IMR-90 (cell line): ENCODE measurements around the gene ARPIN. TPM values are rescaled to one million over a fixed set of nuclear protein-coding genes. Genes with fewer than 3 reads are reported as not detected.

Source experiments
- ATAC-seq: fragments of 200-7000 bp; cut with Tn5 transposase; 2 replicates; pipeline ENCODE4 v1.9.1; 2020; ENCODE audit warnings: low read depth, mild to moderate bottlenecking, moderate library complexity
- BruUV-seq: library from RNA; stranded (reverse); fragments of 400-500 nt; replicated peaks from 2 replicates; lab custom pipeline; 2021; lab: Mats Ljungman, UMichigan
- CTCF ChIA-PET: fragments of 300-600 bp; formaldehyde crosslinking; extraction: SDS; loops from one replicate; lab custom pipeline; 2021; ENCODE audit warnings: antibody characterized with exemption; lab: Yijun Ruan, JAX
- POLR2A ChIA-PET: fragments of 300-600 bp; sonication (Branson Sonifier 250); formaldehyde crosslinking; loops from one replicate; lab custom pipeline; 2022; ENCODE audit warnings: antibody characterized with exemption; ENCODE audit not compliant: unreplicated experiment; lab: Charles Lee
- DNase-seq: peaks from one replicate; pipeline ENCODE4 v3.0.0; 2013
- H2AFZ ChIP-seq: replicated peaks from 2 replicates; pipeline ENCODE3; 2013; ENCODE audit warnings: low read length, mild to moderate bottlenecking; ENCODE audit not compliant: poor library complexity
- H2AK5ac ChIP-seq: 2 replicates; pipeline ENCODE4 v1.6.1; 2013; ENCODE audit warnings: low read depth, low read length, inconsistent platforms
- H2AK9ac ChIP-seq: replicated peaks from 2 replicates; pipeline ENCODE3; 2013; ENCODE audit warnings: mild to moderate bottlenecking, low read depth, low read length, moderate library complexity; ENCODE audit not compliant: poor library complexity
- H2BK120ac ChIP-seq: 2 replicates; pipeline ENCODE4 v1.6.1; 2013; ENCODE audit warnings: low read depth, low read length, inconsistent platforms
- H2BK15ac ChIP-seq: 3 replicates; pipeline ENCODE4 v1.6.1; 2013; ENCODE audit warnings: low read depth, low read length, inconsistent platforms
- H2BK20ac ChIP-seq: 2 replicates; pipeline ENCODE4 v1.6.1; 2013; ENCODE audit warnings: low read depth, mild to moderate bottlenecking, inconsistent platforms, low read length, moderate library complexity
- H2BK5ac ChIP-seq: 2 replicates; pipeline ENCODE4 v1.6.1; 2013; ENCODE audit warnings: mild to moderate bottlenecking, low read depth, low read length, inconsistent platforms; ENCODE audit not compliant: poor library complexity, severe bottlenecking
- H3K14ac ChIP-seq: replicated peaks from 2 replicates; pipeline ENCODE4 v1.6.1; 2013; ENCODE audit warnings: low read depth, low read length, inconsistent platforms
- H3K18ac ChIP-seq: 2 replicates; pipeline ENCODE4 v1.6.1; 2013; ENCODE audit warnings: low read depth, low read length, control low read depth
- H3K23ac ChIP-seq: 2 replicates; pipeline ENCODE4 v1.6.1; 2013; ENCODE audit warnings: low read depth, low read length, inconsistent platforms
- H3K27ac ChIP-seq: 2 replicates; pipeline ENCODE4 v1.5.1; 2013; ENCODE audit warnings: mild to moderate bottlenecking, control low read depth, low read length; ENCODE audit not compliant: insufficient read depth
- H3K27me3 ChIP-seq: 2 replicates; pipeline ENCODE4 v1.6.1; 2013; ENCODE audit warnings: low read length; ENCODE audit not compliant: control insufficient read depth, insufficient read depth
- H3K36me3 ChIP-seq: 2 replicates; pipeline ENCODE4 v1.6.1; 2013; ENCODE audit warnings: low read length, mixed read lengths; ENCODE audit not compliant: control insufficient read depth, insufficient read depth
- H3K4ac ChIP-seq: 2 replicates; pipeline ENCODE4 v1.6.1; 2013; ENCODE audit warnings: low read depth, low read length, inconsistent platforms
- H3K4me1 ChIP-seq: 2 replicates; pipeline ENCODE4 v1.6.1; 2013; ENCODE audit warnings: low read length, mixed read lengths; ENCODE audit not compliant: control insufficient read depth, insufficient read depth
- H3K4me2 ChIP-seq: 2 replicates; pipeline ENCODE4 v1.6.1; 2013; ENCODE audit warnings: low read depth, mild to moderate bottlenecking, control low read depth, low read length, moderate library complexity
- H3K4me3 ChIP-seq: 2 replicates; pipeline ENCODE4 v1.5.1; 2013; ENCODE audit warnings: low read depth, mild to moderate bottlenecking, control low read depth, low read length, moderate library complexity; ENCODE audit not compliant: insufficient read depth
- H3K56ac ChIP-seq: 2 replicates; pipeline ENCODE4 v1.6.1; 2013; ENCODE audit warnings: low read length, inconsistent platforms; ENCODE audit not compliant: insufficient read depth; ENCODE audit errors: extremely low read depth
- H3K79me1 ChIP-seq, 2 experiments: 2 replicates each; pipeline ENCODE4 v1.6.1; 2013; ENCODE audit warnings: low read length in 2 of 2, inconsistent platforms in 1 of 2, low read depth in 1 of 2
- H3K9ac ChIP-seq: 2 replicates; pipeline ENCODE4 v1.6.1; 2013; ENCODE audit warnings: low read depth, low read length, control low read depth
- H3K9me1 ChIP-seq: 2 replicates; pipeline ENCODE4 v1.6.1; 2013; ENCODE audit warnings: low read length, inconsistent platforms; ENCODE audit not compliant: insufficient read depth
- H3K9me3 ChIP-seq: 2 replicates; pipeline ENCODE4 v1.6.1; 2013; ENCODE audit warnings: low read length; ENCODE audit not compliant: control insufficient read depth, insufficient read depth
- H4K20me1 ChIP-seq: 2 replicates; pipeline ENCODE4 v1.6.1; 2013; ENCODE audit warnings: low read length, inconsistent platforms; ENCODE audit not compliant: insufficient read depth
- H4K5ac ChIP-seq: 2 replicates; pipeline ENCODE4 v1.6.1; 2013; ENCODE audit warnings: mild to moderate bottlenecking, low read depth, low read length, control low read depth
- H4K8ac ChIP-seq, 2 experiments: 2 replicates each; pipeline ENCODE4 v1.6.1; 2013; ENCODE audit warnings: low read depth in 2 of 2, low read length in 2 of 2, control low read depth in 1 of 2, inconsistent platforms in 1 of 2
- H4K91ac ChIP-seq: 2 replicates; pipeline ENCODE4 v1.6.1; 2013; ENCODE audit warnings: low read depth, low read length, inconsistent platforms; ENCODE audit not compliant: insufficient read depth
- BHLHE40 ChIP-seq: fragments of 150-350 bp; IDR thresholded peaks from 2 replicates; pipeline ENCODE4 v1.6.1; 2016; ENCODE audit warnings: mild to moderate bottlenecking, low read depth, low read length
- CEBPB ChIP-seq: IDR thresholded peaks from 2 replicates; pipeline ENCODE4 v1.6.1; 2012; ENCODE audit warnings: low read depth, low read length, improper control_type of control experiment
- CHD1 ChIP-seq: IDR thresholded peaks from 2 replicates; pipeline ENCODE4 v1.6.1; 2012; ENCODE audit warnings: low read depth, low read length, improper control_type of control experiment
- CTCF ChIP-seq: conservative IDR thresholded peaks from 2 replicates; pipeline ENCODE4 v1.5.1; 2012; ENCODE audit warnings: mild to moderate bottlenecking, low read depth, low read length, improper control_type of control experiment
- ELK1 ChIP-seq: fragments of 150-350 bp; IDR thresholded peaks from 2 replicates; pipeline ENCODE4 v1.6.1; 2016; ENCODE audit warnings: low read depth, mild to moderate bottlenecking, low read length, moderate library complexity, borderline replicate concordance
- FOS ChIP-seq: fragments of 150-350 bp; IDR thresholded peaks from 2 replicates; pipeline ENCODE4 v1.6.1; 2016; ENCODE audit warnings: low read depth, low read length
- MAFK ChIP-seq: IDR thresholded peaks from 2 replicates; pipeline ENCODE4 v1.6.1; 2012; ENCODE audit warnings: low read depth, low read length, improper control_type of control experiment
- MAZ ChIP-seq: IDR thresholded peaks from 2 replicates; pipeline ENCODE4 v1.6.1; 2012; ENCODE audit warnings: low read depth, mild to moderate bottlenecking, low read length, improper control_type of control experiment, moderate library complexity, borderline replicate concordance
- MXI1 ChIP-seq: IDR thresholded peaks from 2 replicates; pipeline ENCODE4 v1.6.1; 2012; ENCODE audit warnings: low read depth, mild to moderate bottlenecking, low read length, moderate library complexity, borderline replicate concordance
- NFE2L2 ChIP-seq: fragments of 150-350 bp; IDR thresholded peaks from 2 replicates; pipeline ENCODE4 v1.6.1; 2016; ENCODE audit warnings: low read depth, mild to moderate bottlenecking, low read length
- POLR2A ChIP-seq: IDR thresholded peaks from 2 replicates; pipeline ENCODE4 v1.6.1; 2012; ENCODE audit warnings: mild to moderate bottlenecking, low read depth, low read length
- RAD21 ChIP-seq: IDR thresholded peaks from 2 replicates; pipeline ENCODE4 v1.6.1; 2012; ENCODE audit warnings: low read length, improper control_type of control experiment
- RCOR1 ChIP-seq: IDR thresholded peaks from 2 replicates; pipeline ENCODE4 v1.6.1; 2012; ENCODE audit warnings: mild to moderate bottlenecking, low read length, improper control_type of control experiment; ENCODE audit not compliant: insufficient replicate concordance
- RFX5 ChIP-seq: IDR thresholded peaks from 2 replicates; pipeline ENCODE4 v1.8.0; 2012; ENCODE audit warnings: low read depth, mild to moderate bottlenecking, low read length, moderate library complexity
- SMC3 ChIP-seq: fragments of 150-350 bp; IDR thresholded peaks from 2 replicates; pipeline ENCODE4 v1.6.1; 2016; ENCODE audit warnings: low read depth, mild to moderate bottlenecking, antibody characterized with exemption, low read length, moderate library complexity
- USF2 ChIP-seq: fragments of 150-350 bp; IDR thresholded peaks from 2 replicates; pipeline ENCODE4 v1.6.1; 2017; ENCODE audit warnings: mild to moderate bottlenecking, antibody characterized with exemption, low read length, low read depth
- WGBS, 2 experiments: methylation state at CpG; one replicate each; pipeline versions ENCODE4 v1.1.5 to v1.1.7; 2013; ENCODE audit warnings: missing lambda C conversion rate in 2 of 2; ENCODE audit not compliant: insufficient read length in 1 of 2; ENCODE audit errors: extremely low coverage in 2 of 2; 5-methylcytosine and 5-hydroxymethylcytosine counted together
- dilution Hi-C: fragments of 300-500 bp; cut with HindIII; formaldehyde crosslinking; loops from one replicate; pipeline ENCODE4 v1.14.3; 2018; ENCODE audit warnings: low sequenced_read_pairs; ENCODE audit not compliant: unreplicated experiment
- in situ Hi-C: fragments of 300-500 bp; cut with MboI; formaldehyde crosslinking; loops from 3 replicates; pipeline ENCODE4 v1.14.3; 2019; ENCODE audit warnings: low sequenced_read_pairs, inconsistent platforms, mixed read lengths
- intact Hi-C: fragments of 100-400 bp; cut with micrococcal nuclease; formaldehyde crosslinking; loops from 2 replicates; pipeline ENCODE4 v1.10.0; 2022
- polyA plus RNA-seq, 3 experiments: library from polyadenylated mRNA; depleted of rRNA; stranded (reverse); fragments of >200 nt; gene quantifications; 2 replicates each; pipeline ENCODE4 v1.2.3, GENCODE V29; 2012; ENCODE audit warnings: low replicate concordance in 1 of 3
- total RNA-seq: library from RNA; depleted of rRNA; stranded (reverse); fragments of >200 nt; gene quantifications from 2 replicates; pipeline ENCODE4 v1.2.3, GENCODE V29; 2012

The ARPIN gene
- total and polyA plus RNA-seq, 2 of the 4 experiments (the other 2 are of a cell fraction): 3.9 to 8.8 TPM

GRCh38 chr15:89932880-89933279 is 20.1 kb upstream of the ARPIN start:
- H3K23ac ChIP-seq: no peak overlapping the region
- ChIA-PET POLR2A (interaction anchor here (0.6 kb wide), 1 partner anchor 122 kb away, joined by 3 read pairs; no protein-coding TSS in a partner anchor), CTCF (no interaction called here)
- H3K79me1 ChIP-seq: no peaks in the 10 kb centered on the region
- H3K4me1 ChIP-seq: no peaks in the 10 kb centered on the region
- H3K4me2 ChIP-seq: no peak overlapping the region
- no peak overlapping the region for H4K5ac ChIP-seq
- DNase-seq (no peak), ATAC-seq (no peak)
- H4K91ac ChIP-seq: no peak overlapping the region
- H3K4me3 ChIP-seq: no peak overlapping the region
- no peak overlapping the region for H2BK15ac ChIP-seq
- H3K27me3 ChIP-seq: peaks cover 30% of the 10 kb centered on the region
- no peaks in the 10 kb centered on the region for H4K20me1 ChIP-seq
- no peak overlapping the region for H3K9ac ChIP-seq
- H2BK5ac ChIP-seq: no peak overlapping the region
- no peaks in the 10 kb centered on the region for H3K36me3 ChIP-seq
- H3K18ac ChIP-seq: no peak overlapping the region
- intact Hi-C loops: loop anchor here (5.0 kb wide), 1 partner anchor 34 kb away; no protein-coding TSS in a partner anchor
- H3K9me1 ChIP-seq: no peaks in the 10 kb centered on the region
- TF ChIP-seq POLR2A (no peak), CEBPB (no peak), FOS (no peak), MAFK (no peak), USF2 (no peak), NFE2L2 (no peak), CTCF (no peak), ELK1 (no peak), RFX5 (no peak), SMC3 (no peak), MAZ (no peak), RCOR1 (no peak), CHD1 (no peak), RAD21 (no peak), BHLHE40 (no peak), MXI1 (no peak)
- H2AFZ ChIP-seq: no peak overlapping the region
- dilution Hi-C loops: no loop called here
- H2BK20ac ChIP-seq: no peak overlapping the region
- no peak overlapping the region for H2AK5ac ChIP-seq
- no TSS peak for BruUV-seq
- in situ Hi-C loops: no loop called here
- no CpG with 5 or more reads among the region's 3 CpGs for WGBS, 2 experiments
- no peak overlapping the region for H2BK120ac ChIP-seq
- H3K56ac ChIP-seq: no peak overlapping the region
- H3K14ac ChIP-seq: no peak overlapping the region
- no peak overlapping the region for H2AK9ac ChIP-seq
- no peak overlapping the region for H4K8ac ChIP-seq
- H3K27ac ChIP-seq: no peak overlapping the region
- H3K4ac ChIP-seq: no peak overlapping the region
- H3K9me3 ChIP-seq: no peaks in the 10 kb centered on the region
